K562 (cell line): ENCODE data around the gene GSTO2. TPM values are rescaled to one million over a fixed set of nuclear protein-coding genes. Genes with fewer than 3 reads are reported as not detected.

Source experiments
- ATAC-seq: fragments of 200-7000 bp; cut with Tn5 transposase; 3 replicates; pipeline ENCODE4 v1.9.1; 2020; ENCODE audit warnings: moderate library complexity
- BruUV-seq: library from RNA; stranded (reverse); fragments of 400-500 nt; replicated peaks from 2 replicates; lab custom pipeline; 2021; lab: Mats Ljungman, UMichigan
- CTCF ChIA-PET: fragments of 300-600 bp; formaldehyde crosslinking; extraction: SDS; loops from one replicate; lab custom pipeline; 2021; ENCODE audit warnings: low intra/inter-chr PET ratio; lab: Yijun Ruan, JAX
- POLR2A ChIA-PET: fragments of 300-600, 350-650 bp; sonication (Branson Sonifier 250); formaldehyde crosslinking; extraction: SDS; loops from one replicate; lab custom pipeline; 2021; ENCODE audit warnings: antibody characterized with exemption, inconsistent platforms; lab: Yijun Ruan, JAX
- DNase-seq, 4 experiments: peaks; one replicate each; pipeline versions ENCODE4 v3.0.0 to v3.0.0-alpha.2; 2011 to 2018; ENCODE audit warnings: low spot score in 3 of 4, mixed read lengths in 3 of 4; ENCODE audit errors: extremely low read depth in 1 of 4
- FAIRE-seq: peaks from 2 replicates; lab custom pipeline; 2011; peaks lifted over from hg19 to GRCh38; lab: Jason Lieb, UNC
- H2AFZ ChIP-seq: 2 replicates; pipeline ENCODE4 v1.6.0; 2011; ENCODE audit warnings: low read depth, low read length, control low read depth, inconsistent platforms
- H3K27ac ChIP-seq: fragments of 200-600 bp; 3 replicates; pipeline ENCODE4 v1.8.0; 2011; ENCODE audit warnings: low read depth, mild to moderate bottlenecking, control low read depth, inconsistent platforms, low read length, moderate library complexity, mixed read lengths; ENCODE audit errors: extremely low read depth
- H3K27me3 ChIP-seq, 2 experiments: fragments of 300-600 bp in 1 of 2; 2 replicates in 1 of 2; 3 replicates in 1 of 2; pipeline versions ENCODE4 v1.6.0 to v1.8.0; 2011; ENCODE audit warnings: inconsistent platforms in 2 of 2, low read length in 2 of 2, mild to moderate bottlenecking in 1 of 2, mixed read lengths in 1 of 2, moderate library complexity in 1 of 2; ENCODE audit not compliant: control insufficient read depth in 2 of 2, insufficient read depth in 2 of 2
- H3K36me3 ChIP-seq: fragments of 300-600 bp; 3 replicates; pipeline ENCODE4 v1.8.0; 2011; ENCODE audit warnings: mild to moderate bottlenecking, low read length, inconsistent platforms; ENCODE audit not compliant: control insufficient read depth, insufficient read depth
- H3K4me1 ChIP-seq, 2 experiments: fragments of 200-600 bp in 1 of 2; replicated peaks in 1 of 2; 2 replicates in 1 of 2; 3 replicates in 1 of 2; pipeline versions ENCODE4 v1.5.1 to v1.8.0; 2011; ENCODE audit warnings: inconsistent platforms in 2 of 2, low read length in 2 of 2, mild to moderate bottlenecking in 1 of 2, mixed read lengths in 1 of 2, moderate library complexity in 1 of 2; ENCODE audit not compliant: control insufficient read depth in 2 of 2, insufficient read depth in 2 of 2
- H3K4me2 ChIP-seq: 2 replicates; pipeline ENCODE4 v1.6.1; 2011; ENCODE audit warnings: low read length, control low read depth, inconsistent platforms, mixed read lengths; ENCODE audit not compliant: insufficient read depth
- H3K4me3 ChIP-seq: fragments of 200-600 bp; sonication (generic), shearing (Covaris generic); 2 replicates; pipeline ENCODE4 v1.5.1; 2016; ENCODE audit warnings: control low read depth, inconsistent platforms
- H3K79me2 ChIP-seq: fragments of 200-600 bp; 3 replicates; pipeline ENCODE4 v1.8.0; 2011; ENCODE audit warnings: low read length, inconsistent platforms; ENCODE audit not compliant: control insufficient read depth, insufficient read depth
- H3K9ac ChIP-seq, 2 experiments: 2 replicates each; pipeline versions ENCODE4 v1.6.0 to v1.6.1; 2011; ENCODE audit warnings: low read depth in 2 of 2, low read length in 2 of 2, control low read depth in 1 of 2, inconsistent platforms in 1 of 2, mild to moderate bottlenecking in 1 of 2, mixed read lengths in 1 of 2; ENCODE audit not compliant: insufficient read depth in 1 of 2
- H3K9me1 ChIP-seq: one replicate; pipeline ENCODE4 v1.6.0; 2011; ENCODE audit warnings: inconsistent platforms, mild to moderate bottlenecking, low read length, moderate library complexity; ENCODE audit not compliant: control insufficient read depth, insufficient read depth
- H3K9me3 ChIP-seq: replicated peaks from 2 replicates; pipeline ENCODE4 v1.5.1; 2011; ENCODE audit warnings: low read depth, low read length, inconsistent platforms; ENCODE audit not compliant: control insufficient read depth, insufficient read depth
- H4K20me1 ChIP-seq: replicated peaks from 2 replicates; pipeline ENCODE4 v1.6.1; 2011; ENCODE audit warnings: low read length, inconsistent platforms, mixed read lengths; ENCODE audit not compliant: control insufficient read depth, insufficient read depth
- CBFB ChIP-seq: sonication (generic); formaldehyde crosslinking; IDR thresholded peaks from 2 replicates; pipeline ENCODE4 v1.4.0; 2020; ENCODE audit warnings: mild to moderate bottlenecking, missing genetic modification reagents
- MAFF ChIP-seq: IDR thresholded peaks from 2 replicates; pipeline ENCODE4 v1.6.1; 2012; ENCODE audit warnings: low read length, improper control_type of control experiment
- OTX1 ChIP-seq: fragments of 450-650 bp; formaldehyde crosslinking; IDR thresholded peaks from 2 replicates; pipeline ENCODE4 v1.4.0; 2022; ENCODE audit warnings: mild to moderate bottlenecking
- WGBS: fragments of 100-300 bp; shearing (Covaris generic); methylation state at CpG from one replicate; pipeline ENCODE4 v1.1.6; 2016; ENCODE audit warnings: low coverage, mixed read lengths; ENCODE audit not compliant: insufficient coverage; ENCODE audit errors: missing lambda C conversion rate; 5-methylcytosine and 5-hydroxymethylcytosine counted together
- in situ Hi-C: fragments of 300-500 bp; cut with MboI; formaldehyde crosslinking; loops from 4 replicates; pipeline ENCODE4 v1.15.0; 2018; ENCODE audit warnings: inconsistent platforms, mixed read lengths
- intact Hi-C: fragments of 100-400 bp; cut with micrococcal nuclease; formaldehyde crosslinking; loops from 2 replicates; pipeline ENCODE4 v1.14.2; 2022
- polyA plus RNA-seq, 8 experiments: library from polyadenylated mRNA; depleted of rRNA in 4 of 8; stranded (reverse) in 5 of 8; unstranded in 3 of 8; fragments of >200 nt; fragmentation: Nextera tagmentation in 2 of 8; fragmentation: Illumina TruSeq in 1 of 8; extraction: Ambion mirVana in 2 of 8; extraction: Trizol in 1 of 8; gene quantifications; 2 replicates each; pipeline versions ENCODE4 v1.2.1 to v1.2.3, GENCODE V29; 2011 to 2014; ENCODE audit warnings: inconsistent platforms in 1 of 8, missing spikeins in 1 of 8
- total RNA-seq, 7 experiments: library from RNA; depleted of rRNA in 6 of 7; stranded (reverse); fragments of >200 nt in 6 of 7; fragmentation: Illumina TruSeq in 2 of 7; extraction: Trizol in 2 of 7; gene quantifications; 2 replicates each; pipeline versions ENCODE4 v1.2.1 to v1.2.3, GENCODE V29; 2011 to 2021; ENCODE audit warnings: low replicate concordance in 1 of 7
- TF ChIP-seq, protein P1 (sequence below): fragments of 250-450 bp; sonication (Bioruptor Pico); IDR thresholded peaks from 2 replicates; pipeline ENCODE4 v1.5.0; 2022; ENCODE audit warnings: mild to moderate bottlenecking

The GSTO2 gene
- total and polyA plus RNA-seq, 9 of the 15 experiments (the other 6 are each of a cell fraction or from before 2014, with no cell fraction given), result 0.18 to 1.8 (median 0.90) TPM

DNA sequence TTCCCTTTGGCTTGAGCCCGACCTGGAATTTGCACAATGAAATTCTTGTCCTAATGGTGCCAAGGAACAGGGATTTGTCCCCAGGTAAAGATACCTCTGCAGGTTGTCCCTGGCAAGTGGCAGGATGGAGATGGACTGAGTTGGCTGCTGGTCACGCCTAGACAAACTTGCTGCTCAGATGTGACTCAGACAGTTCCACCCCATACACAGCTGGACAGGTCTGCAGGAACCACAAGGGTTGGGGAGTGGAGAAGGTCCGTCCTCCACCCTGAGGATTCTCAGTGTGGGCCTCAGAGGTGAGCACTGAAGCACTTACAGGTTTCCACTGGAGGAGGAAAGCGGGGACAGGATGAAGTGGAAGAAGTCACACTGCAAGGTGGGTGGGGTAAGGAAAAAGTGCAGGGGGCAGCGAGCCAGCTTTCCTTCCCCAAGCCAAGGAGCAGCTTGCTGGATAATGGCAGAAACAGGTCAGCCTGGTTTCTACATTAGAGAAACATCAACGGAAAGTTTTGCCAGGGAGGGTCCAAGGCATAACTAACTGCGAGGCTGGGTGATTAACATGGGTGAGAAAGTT, 48.8 kb downstream of the GSTO2 start:
- H4K20me1 ChIP-seq, result peaks cover 63% of the 10 kb centered on the region
- no peak for FAIRE-seq

More for the DNA sequence above, 48.8 kb downstream of the GSTO2 start:
- intact Hi-C loops, result no loop called here
- H3K36me3 ChIP-seq, result peaks cover 77% of the 10 kb centered on the region; the same call in 2 of the 3 replicates
- H3K4me2 ChIP-seq, result no peak overlapping the region
- BruUV-seq, result no TSS peak
- DNase-seq, result no peak
- WGBS, result 83% methylated on average over 6 of the region's 7 CpGs
- no peak for ATAC-seq
- no peak for TF ChIP-seq OTX1
- TF ChIP-seq CBFB, result no peak
- TF ChIP-seq, protein P1, sequence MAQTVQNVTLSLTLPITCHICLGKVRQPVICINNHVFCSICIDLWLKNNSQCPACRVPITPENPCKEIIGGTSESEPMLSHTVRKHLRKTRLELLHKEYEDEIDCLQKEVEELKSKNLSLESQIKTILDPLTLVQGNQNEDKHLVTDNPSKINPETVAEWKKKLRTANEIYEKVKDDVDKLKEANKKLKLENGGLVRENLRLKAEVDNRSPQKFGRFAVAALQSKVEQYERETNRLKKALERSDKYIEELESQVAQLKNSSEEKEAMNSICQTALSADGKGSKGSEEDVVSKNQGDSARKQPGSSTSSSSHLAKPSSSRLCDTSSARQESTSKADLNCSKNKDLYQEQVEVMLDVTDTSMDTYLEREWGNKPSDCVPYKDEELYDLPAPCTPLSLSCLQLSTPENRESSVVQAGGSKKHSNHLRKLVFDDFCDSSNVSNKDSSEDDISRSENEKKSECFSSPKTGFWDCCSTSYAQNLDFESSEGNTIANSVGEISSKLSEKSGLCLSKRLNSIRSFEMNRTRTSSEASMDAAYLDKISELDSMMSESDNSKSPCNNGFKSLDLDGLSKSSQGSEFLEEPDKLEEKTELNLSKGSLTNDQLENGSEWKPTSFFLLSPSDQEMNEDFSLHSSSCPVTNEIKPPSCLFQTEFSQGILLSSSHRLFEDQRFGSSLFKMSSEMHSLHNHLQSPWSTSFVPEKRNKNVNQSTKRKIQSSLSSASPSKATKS (CRISPR knock-in tag), result no peak
- TF ChIP-seq MAFF, result no peak
- H3K4me1 ChIP-seq, result no peaks in the 10 kb centered on the region; a peak in 2 of 5 replicates
- CTCF ChIA-PET, result no interaction called here
- no peak overlapping the region for H2AFZ ChIP-seq
- H3K9me1 ChIP-seq, result peaks cover 8% of the 10 kb centered on the region
- H3K9ac ChIP-seq, result no peak overlapping the region
- H3K4me3 ChIP-seq, result no peak overlapping the region
- in situ Hi-C loops, result no loop called here
- H3K27me3 ChIP-seq, result no peaks in the 10 kb centered on the region
- no peak overlapping the region for H3K27ac ChIP-seq
- POLR2A ChIA-PET, result interaction anchor here (0.7 to 2.5 kb wide), 3 partner anchors 8 to 14 kb away, joined by 3 to 13 read pairs (median 4); no protein-coding TSS in a partner anchor
- H3K9me3 ChIP-seq, result no peaks in the 10 kb centered on the region
- peaks cover 98% of the 10 kb centered on the region for H3K79me2 ChIP-seq
